Measurements from ENCODE around the gene PCGF5. TPM values are rescaled to one million over a fixed set of nuclear protein-coding genes. Genes with fewer than 3 reads are reported as not detected.

PCGF5 gene
- total RNA-seq, 1 experiment from 2014 or later: 25.8 TPM

DNA sequence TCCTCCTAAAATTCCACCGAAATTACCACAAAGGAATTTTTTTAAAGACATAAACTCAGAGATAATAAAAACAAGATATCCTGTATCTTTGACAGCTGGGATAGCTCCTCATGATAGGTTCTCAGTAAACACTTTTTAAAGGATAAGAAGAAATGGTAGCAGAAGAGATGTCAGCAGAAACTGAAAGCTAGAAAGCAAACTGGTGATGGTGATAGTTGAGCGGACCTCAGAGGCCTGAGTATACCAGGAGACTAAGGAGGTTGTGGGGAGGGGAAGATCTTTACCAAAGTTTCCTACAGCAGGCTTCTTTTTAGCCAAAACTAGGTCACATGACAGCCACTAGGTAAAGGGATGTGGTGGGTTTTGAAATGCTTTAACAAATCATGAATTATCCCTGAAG lies 22.5 kb downstream of the PCGF5 start:
- no peak for TF ChIP-seq CTCF (IDR thresholded peaks at IDR 0.05; ENCODE audit: unreplicated experiment)
- intact Hi-C loops (cut with micrococcal nuclease): no loop called here
- H3K27ac Mint-ChIP-seq (ENCODE audit: low read depth, unreplicated experiment): no peak overlapping the region
- no peaks in the 10 kb centered on the region for H3K9me3 Mint-ChIP-seq (ENCODE audit: unreplicated experiment)
- DNase-seq (ENCODE audit: unreplicated experiment): no peak
- no peaks in the 10 kb centered on the region for H3K27me3 Mint-ChIP-seq (ENCODE audit: insufficient read depth, unreplicated experiment)
- no peaks in the 10 kb centered on the region for H3K4me1 Mint-ChIP-seq (ENCODE audit: insufficient read depth, unreplicated experiment)
- no peaks in the 10 kb centered on the region for H3K36me3 Mint-ChIP-seq (ENCODE audit: insufficient read depth, unreplicated experiment)
- CTCF ChIA-PET: interaction anchor here (0.7 to 2.1 kb wide), 3 partner anchors 8 to 237 kb away, joined by 3 to 7 read pairs (median 7); no protein-coding TSS in a partner anchor
- H3K4me3 Mint-ChIP-seq (ENCODE audit: unreplicated experiment): no peak overlapping the region
- no TSS peak for BruUV-seq (replicated peaks)
- POLR2A ChIA-PET: interaction anchor here (0.5 to 1.0 kb wide), 2 partner anchors 88 to 166 kb away, joined by 4 read pairs; no protein-coding TSS in a partner anchor

DNA sequence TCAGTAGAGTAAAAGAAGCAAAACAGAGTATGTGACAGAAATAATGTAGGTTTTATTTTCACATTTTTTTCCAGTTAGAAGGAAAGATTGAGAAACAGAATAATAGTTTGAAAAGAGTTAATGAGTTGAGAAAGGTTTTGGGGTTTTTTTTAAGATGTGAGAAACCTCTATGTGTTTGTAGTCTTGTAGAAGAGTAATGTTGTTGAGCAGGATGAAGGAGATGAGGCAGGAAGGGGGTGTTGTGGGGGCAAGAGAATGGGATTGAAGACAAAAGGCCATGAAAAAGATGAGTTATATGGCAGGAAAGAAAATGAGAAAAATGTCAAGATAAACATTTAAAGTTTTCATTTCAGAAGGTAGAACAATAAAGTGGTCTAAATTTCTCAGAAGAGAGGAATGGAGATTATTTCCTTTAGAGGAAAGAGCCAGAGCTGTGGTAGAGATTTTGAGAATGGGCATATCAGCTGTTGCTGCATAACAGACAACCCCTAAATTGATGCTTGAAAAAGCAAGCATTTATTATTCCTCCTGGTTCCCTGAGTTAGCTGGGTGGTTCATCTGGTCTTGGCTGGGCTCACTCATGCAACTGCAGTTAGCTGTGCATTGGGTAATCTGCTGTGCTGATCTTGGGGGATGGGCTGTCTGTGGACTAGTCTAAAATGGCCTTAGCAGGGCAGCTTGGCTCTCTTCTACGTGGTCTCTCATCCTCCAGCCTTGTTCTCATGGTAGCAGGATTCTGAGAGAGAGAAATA lies 27.1 kb downstream of the PCGF5 start:
- peaks cover 10% of the 10 kb centered on the region for H3K36me3 Mint-ChIP-seq (ENCODE audit: insufficient read depth, unreplicated experiment)
- BruUV-seq (replicated peaks): no TSS peak
- POLR2A ChIA-PET: interaction anchor here (0.6 kb wide), 1 partner anchor 327 kb away, joined by 4 read pairs; the partner anchor contains the start of gene ANKRD1
- intact Hi-C loops (cut with micrococcal nuclease): no loop called here
- no peak for TF ChIP-seq CTCF (IDR thresholded peaks at IDR 0.05; ENCODE audit: unreplicated experiment)
- CTCF ChIA-PET: interaction anchor here (0.5 to 8.7 kb wide), 6 partner anchors 9 to 336 kb away, joined by 3 to 125 read pairs (median 41); no protein-coding TSS in a partner anchor
- H3K27me3 Mint-ChIP-seq (ENCODE audit: insufficient read depth, unreplicated experiment): no peaks in the 10 kb centered on the region
- no peaks in the 10 kb centered on the region for H3K4me1 Mint-ChIP-seq (ENCODE audit: insufficient read depth, unreplicated experiment)
- no peaks in the 10 kb centered on the region for H3K9me3 Mint-ChIP-seq (ENCODE audit: unreplicated experiment)
- no peak overlapping the region for H3K4me3 Mint-ChIP-seq (ENCODE audit: unreplicated experiment)
- no peak overlapping the region for H3K27ac Mint-ChIP-seq (ENCODE audit: low read depth, unreplicated experiment)
- DNase-seq (ENCODE audit: unreplicated experiment): peak; percentile 15

GRCh38 chr10:91249700-91250099 lies 29.2 kb downstream of the PCGF5 start:
- intact Hi-C loops (cut with micrococcal nuclease): no loop called here
- Mint-ChIP-seq H3K4me1 (ENCODE audit: insufficient read depth, unreplicated experiment) (no peaks in the 10 kb centered on the region), H3K27ac (ENCODE audit: low read depth, unreplicated experiment) (no peak overlapping the region), H3K9me3 (ENCODE audit: unreplicated experiment) (no peaks in the 10 kb centered on the region), H3K36me3 (ENCODE audit: insufficient read depth, unreplicated experiment) (peaks cover 20% of the 10 kb centered on the region), H3K4me3 (ENCODE audit: unreplicated experiment) (no peak overlapping the region), H3K27me3 (ENCODE audit: insufficient read depth, unreplicated experiment) (no peaks in the 10 kb centered on the region)
- no peak for TF ChIP-seq CTCF (IDR thresholded peaks at IDR 0.05; ENCODE audit: unreplicated experiment)
- no TSS peak for BruUV-seq (replicated peaks)
- ChIA-PET CTCF (interaction anchor here (0.6 to 8.7 kb wide), 14 partner anchors 11 to 373 kb away, joined by 3 to 125 read pairs (median 5); no protein-coding TSS in a partner anchor), POLR2A (interaction anchor here (0.6 to 2.8 kb wide), 6 partner anchors 9 to 338 kb away, joined by 3 to 21 read pairs (median 7); no protein-coding TSS in a partner anchor)
- no peak for DNase-seq (ENCODE audit: unreplicated experiment)

DNA sequence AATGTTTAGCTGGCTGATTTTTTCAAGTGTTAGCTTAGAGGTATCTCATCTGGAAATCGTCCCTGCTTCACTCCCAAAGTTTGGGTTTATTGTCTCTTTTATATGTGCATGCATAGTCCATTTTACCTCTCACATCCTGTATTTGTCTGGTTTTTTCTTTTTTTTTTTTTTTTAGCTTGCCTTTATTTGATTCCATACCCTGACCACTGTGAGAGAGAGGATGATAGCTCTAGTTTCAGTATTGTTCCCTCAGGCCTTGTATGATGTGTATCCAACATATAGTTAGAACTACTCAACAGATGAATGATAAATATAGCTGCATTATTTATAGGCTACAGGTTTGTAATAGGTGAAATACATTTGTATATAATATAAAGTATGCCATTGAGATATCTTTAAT lies 29.9 kb downstream of the PCGF5 start:
- H3K27me3 Mint-ChIP-seq (ENCODE audit: insufficient read depth, unreplicated experiment): no peaks in the 10 kb centered on the region
- no peak overlapping the region for H3K27ac Mint-ChIP-seq (ENCODE audit: low read depth, unreplicated experiment)
- no peaks in the 10 kb centered on the region for H3K4me1 Mint-ChIP-seq (ENCODE audit: insufficient read depth, unreplicated experiment)
- ChIA-PET CTCF (interaction anchor here (0.6 to 8.7 kb wide), 36 partner anchors 8 to 463 kb away, joined by 3 to 125 read pairs (median 4); partner anchors contain the start of gene ANKRD1), POLR2A (interaction anchor here (0.5 to 2.8 kb wide), 10 partner anchors 10 to 339 kb away, joined by 3 to 21 read pairs (median 4); no protein-coding TSS in a partner anchor)
- DNase-seq (ENCODE audit: unreplicated experiment): no peak
- H3K9me3 Mint-ChIP-seq (ENCODE audit: unreplicated experiment): no peaks in the 10 kb centered on the region
- intact Hi-C loops (cut with micrococcal nuclease): no loop called here
- TF ChIP-seq CTCF (IDR thresholded peaks at IDR 0.05; ENCODE audit: unreplicated experiment): no peak
- H3K36me3 Mint-ChIP-seq (ENCODE audit: insufficient read depth, unreplicated experiment): peaks cover 20% of the 10 kb centered on the region
- no peak overlapping the region for H3K4me3 Mint-ChIP-seq (ENCODE audit: unreplicated experiment)
- BruUV-seq (replicated peaks): no TSS peak
